ENCODE data around the gene GUCY2C.
"Not testable (repeated sequence)": the region's sequence is repeated elsewhere in the genome, so short reads cannot be mapped to it uniquely, and the experiment has no call there.

The GUCY2C gene

GRCh38 chr12:14696265-14696741, at the start of gene GUCY2C:
TSS of gene GUCY2C (minus strand) at chr12:14696599. CDS start at chr12:14696448, 151 bp downstream.
- DNase-seq (ENCODE audit: low read depth in 2 of 3, low spot score in 2 of 3): no peak

GRCh38 chr12:14743061-14743460, 46.7 kb upstream of the GUCY2C start:
- DNase-seq (ENCODE audit: low read depth in 2 of 3, low spot score in 2 of 3): no peak

- DNase-seq (ENCODE audit: low read depth in 2 of 3, low spot score in 2 of 3): no peak
Observed at GRCh38 chr12:14741942-14742341, 45.5 kb upstream of the GUCY2C start.

GRCh38 chr12:14741153-14741552, 44.8 kb upstream of the GUCY2C start:
- no peak for DNase-seq (ENCODE audit: low read depth in 2 of 3, low spot score in 2 of 3)

GRCh38 chr12:14736441-14736840, 40.0 kb upstream of the GUCY2C start:
- not testable (repeated sequence) for DNase-seq (ENCODE audit: low read depth in 2 of 3, low spot score in 2 of 3)

- DNase-seq (ENCODE audit: low read depth in 2 of 3, low spot score in 2 of 3): no peak
Observed at GRCh38 chr12:14731821-14732220, 35.4 kb upstream of the GUCY2C start.

- DNase-seq (ENCODE audit: low read depth in 2 of 3, low spot score in 2 of 3): no peak
Observed at GRCh38 chr12:14729586-14729985, 33.2 kb upstream of the GUCY2C start.

- peak in 1 of 3 experiments; percentile 5 for DNase-seq (ENCODE audit: low read depth in 2 of 3, low spot score in 2 of 3)
Observed at GRCh38 chr12:14723763-14724162, 27.4 kb upstream of the GUCY2C start.

GRCh38 chr12:14716848-14717444, 20.5 kb upstream of the GUCY2C start:
- DNase-seq (ENCODE audit: low read depth in 2 of 3, low spot score in 2 of 3): no peak

GRCh38 chr12:14714437-14714836, 18.0 kb upstream of the GUCY2C start:
- DNase-seq (ENCODE audit: low read depth in 2 of 3, low spot score in 2 of 3): no peak

GRCh38 chr12:14710632-14711320, 14.4 kb upstream of the GUCY2C start:
- no peak for DNase-seq (ENCODE audit: low read depth in 2 of 3, low spot score in 2 of 3)

- no peak for DNase-seq (ENCODE audit: low read depth in 2 of 3, low spot score in 2 of 3)
Observed at GRCh38 chr12:14701809-14702568, 5.6 kb upstream of the GUCY2C start.

- no peak for DNase-seq (ENCODE audit: low read depth in 2 of 3, low spot score in 2 of 3)
Observed at GRCh38 chr12:14700935-14701334, 4.5 kb upstream of the GUCY2C start.

- DNase-seq (ENCODE audit: low read depth in 2 of 3, low spot score in 2 of 3): no peak
Observed at GRCh38 chr12:14699923-14700322, 3.5 kb upstream of the GUCY2C start.

GRCh38 chr12:14698555-14698954, 2.2 kb upstream of the GUCY2C start:
- DNase-seq (ENCODE audit: low read depth in 2 of 3, low spot score in 2 of 3): no peak

GRCh38 chr12:14695715-14696141, 671 bp downstream of the GUCY2C start:
- DNase-seq (ENCODE audit: low read depth in 2 of 3, low spot score in 2 of 3): no peak

GRCh38 chr12:14694970-14695369, 1.4 kb downstream of the GUCY2C start:
- no peak for DNase-seq (ENCODE audit: low read depth in 2 of 3, low spot score in 2 of 3)

- no peak for DNase-seq (ENCODE audit: low read depth in 2 of 3, low spot score in 2 of 3)
Observed at GRCh38 chr12:14694145-14694714, 2.2 kb downstream of the GUCY2C start.

GRCh38 chr12:14693116-14693515, 3.3 kb downstream of the GUCY2C start:
- DNase-seq (ENCODE audit: low read depth in 2 of 3, low spot score in 2 of 3): no peak

GRCh38 chr12:14691560-14691959, 4.8 kb downstream of the GUCY2C start:
- DNase-seq (ENCODE audit: low read depth in 2 of 3, low spot score in 2 of 3): no peak

GRCh38 chr12:14689996-14690395, 6.4 kb downstream of the GUCY2C start:
- no peak for DNase-seq (ENCODE audit: low read depth in 2 of 3, low spot score in 2 of 3)

GRCh38 chr12:14689144-14689543, 7.3 kb downstream of the GUCY2C start:
- DNase-seq (ENCODE audit: low read depth in 2 of 3, low spot score in 2 of 3): no peak

Measured in activated CD8-positive, alpha-beta memory T cell treated with anti-CD3 and anti-CD28 coated beads for 48 hours (primary cell).